K562 (cell line): Measurements from ENCODE around the gene PPP6R3. TPM values are rescaled to one million over a fixed set of nuclear protein-coding genes. Genes with fewer than 3 reads are reported as not detected.

ENCODE experiments used
- ATAC-seq: fragments of 200-7000 bp; cut with Tn5 transposase; 3 replicates; pipeline ENCODE4 v1.9.1; 2020; ENCODE audit warnings: moderate library complexity
- BruUV-seq: library from RNA; stranded (reverse); fragments of 400-500 nt; replicated peaks from 2 replicates; lab custom pipeline; 2021; lab: Mats Ljungman, UMichigan
- CTCF ChIA-PET: fragments of 300-600 bp; formaldehyde crosslinking; extraction: SDS; loops from one replicate; lab custom pipeline; 2021; ENCODE audit warnings: low intra/inter-chr PET ratio; lab: Yijun Ruan, JAX
- POLR2A ChIA-PET: fragments of 300-600, 350-650 bp; sonication (Branson Sonifier 250); formaldehyde crosslinking; extraction: SDS; loops from one replicate; lab custom pipeline; 2021; ENCODE audit warnings: antibody characterized with exemption, inconsistent platforms; lab: Yijun Ruan, JAX
- DNase-seq, 4 experiments: peaks; one replicate each; pipeline versions ENCODE4 v3.0.0 to v3.0.0-alpha.2; 2011 to 2018; ENCODE audit warnings: low spot score in 3 of 4, mixed read lengths in 3 of 4; ENCODE audit errors: extremely low read depth in 1 of 4
- FAIRE-seq: peaks from 2 replicates; lab custom pipeline; 2011; peaks lifted over from hg19 to GRCh38; lab: Jason Lieb, UNC
- H2AFZ ChIP-seq: 2 replicates; pipeline ENCODE4 v1.6.0; 2011; ENCODE audit warnings: low read depth, low read length, control low read depth, inconsistent platforms
- H3K27ac ChIP-seq: fragments of 200-600 bp; 3 replicates; pipeline ENCODE4 v1.8.0; 2011; ENCODE audit warnings: low read depth, mild to moderate bottlenecking, control low read depth, inconsistent platforms, low read length, moderate library complexity, mixed read lengths; ENCODE audit errors: extremely low read depth
- H3K27me3 ChIP-seq, 2 experiments: fragments of 300-600 bp in 1 of 2; 2 replicates in 1 of 2; 3 replicates in 1 of 2; pipeline versions ENCODE4 v1.6.0 to v1.8.0; 2011; ENCODE audit warnings: inconsistent platforms in 2 of 2, low read length in 2 of 2, mild to moderate bottlenecking in 1 of 2, mixed read lengths in 1 of 2, moderate library complexity in 1 of 2; ENCODE audit not compliant: control insufficient read depth in 2 of 2, insufficient read depth in 2 of 2
- H3K36me3 ChIP-seq: fragments of 300-600 bp; 3 replicates; pipeline ENCODE4 v1.8.0; 2011; ENCODE audit warnings: mild to moderate bottlenecking, low read length, inconsistent platforms; ENCODE audit not compliant: control insufficient read depth, insufficient read depth
- H3K4me1 ChIP-seq, 2 experiments: fragments of 200-600 bp in 1 of 2; replicated peaks in 1 of 2; 2 replicates in 1 of 2; 3 replicates in 1 of 2; pipeline versions ENCODE4 v1.5.1 to v1.8.0; 2011; ENCODE audit warnings: inconsistent platforms in 2 of 2, low read length in 2 of 2, mild to moderate bottlenecking in 1 of 2, mixed read lengths in 1 of 2, moderate library complexity in 1 of 2; ENCODE audit not compliant: control insufficient read depth in 2 of 2, insufficient read depth in 2 of 2
- H3K4me2 ChIP-seq: 2 replicates; pipeline ENCODE4 v1.6.1; 2011; ENCODE audit warnings: low read length, control low read depth, inconsistent platforms, mixed read lengths; ENCODE audit not compliant: insufficient read depth
- H3K4me3 ChIP-seq: fragments of 200-600 bp; sonication (generic), shearing (Covaris generic); 2 replicates; pipeline ENCODE4 v1.5.1; 2016; ENCODE audit warnings: control low read depth, inconsistent platforms
- H3K79me2 ChIP-seq: fragments of 200-600 bp; 3 replicates; pipeline ENCODE4 v1.8.0; 2011; ENCODE audit warnings: low read length, inconsistent platforms; ENCODE audit not compliant: control insufficient read depth, insufficient read depth
- H3K9ac ChIP-seq, 2 experiments: 2 replicates each; pipeline versions ENCODE4 v1.6.0 to v1.6.1; 2011; ENCODE audit warnings: low read depth in 2 of 2, low read length in 2 of 2, control low read depth in 1 of 2, inconsistent platforms in 1 of 2, mild to moderate bottlenecking in 1 of 2, mixed read lengths in 1 of 2; ENCODE audit not compliant: insufficient read depth in 1 of 2
- H3K9me1 ChIP-seq: one replicate; pipeline ENCODE4 v1.6.0; 2011; ENCODE audit warnings: inconsistent platforms, mild to moderate bottlenecking, low read length, moderate library complexity; ENCODE audit not compliant: control insufficient read depth, insufficient read depth
- H3K9me3 ChIP-seq: replicated peaks from 2 replicates; pipeline ENCODE4 v1.5.1; 2011; ENCODE audit warnings: low read depth, low read length, inconsistent platforms; ENCODE audit not compliant: control insufficient read depth, insufficient read depth
- H4K20me1 ChIP-seq: replicated peaks from 2 replicates; pipeline ENCODE4 v1.6.1; 2011; ENCODE audit warnings: low read length, inconsistent platforms, mixed read lengths; ENCODE audit not compliant: control insufficient read depth, insufficient read depth
- CHD4 ChIP-seq: fragments of 200-600 bp; sonication (generic); IDR thresholded peaks from 3 replicates; pipeline ENCODE4 v1.6.1; 2012; ENCODE audit warnings: low read depth, mild to moderate bottlenecking, mixed read lengths, low read length, inconsistent platforms; ENCODE audit not compliant: insufficient read depth, insufficient replicate concordance, poor library complexity, severe bottlenecking
- CREB5 ChIP-seq: fragments of 250-450 bp; sonication (Bioruptor Pico); IDR thresholded peaks from 2 replicates; pipeline ENCODE4 v1.5.0; 2020; ENCODE audit warnings: mild to moderate bottlenecking
- GTF2F1 ChIP-seq: IDR thresholded peaks from 2 replicates; pipeline ENCODE4 v1.6.1; 2011; ENCODE audit warnings: low read depth, low read length, improper control_type of control experiment
- HOMEZ ChIP-seq: fragments of 250-450 bp; sonication (Bioruptor Pico); IDR thresholded peaks from 2 replicates; pipeline ENCODE4 v1.4.0; 2020; ENCODE audit warnings: mild to moderate bottlenecking, moderate library complexity
- PHF21A ChIP-seq: fragments of 450-650 bp; IDR thresholded peaks from 2 replicates; pipeline ENCODE4 v1.6.1; 2017; ENCODE audit warnings: low read depth, borderline replicate concordance
- RAD21 ChIP-seq, 2 experiments: fragments of 250-450 bp in 1 of 2; fragments of 450-650 bp in 1 of 2; sonication (Bioruptor Pico) in 1 of 2; formaldehyde crosslinking in 1 of 2; IDR thresholded peaks in 1 of 2; conservative IDR thresholded peaks in 1 of 2; 2 replicates each; pipeline versions ENCODE4 v1.4.0 to v1.8.0; 2020 to 2022; ENCODE audit warnings: mild to moderate bottlenecking in 2 of 2, moderate library complexity in 1 of 2
- SLC30A9 ChIP-seq: fragments of 250-450 bp; sonication (Bioruptor Pico); IDR thresholded peaks from 2 replicates; pipeline ENCODE4 v1.8.0; 2022; ENCODE audit warnings: mild to moderate bottlenecking, moderate library complexity
- ZNF79 ChIP-seq: fragments of 250-450 bp; sonication (Bioruptor Pico); IDR thresholded peaks from 2 replicates; pipeline ENCODE4 v1.4.0; 2020; ENCODE audit warnings: low read depth, mild to moderate bottlenecking, moderate library complexity
- WGBS: fragments of 100-300 bp; shearing (Covaris generic); methylation state at CpG from one replicate; pipeline ENCODE4 v1.1.6; 2016; ENCODE audit warnings: low coverage, mixed read lengths; ENCODE audit not compliant: insufficient coverage; ENCODE audit errors: missing lambda C conversion rate; 5-methylcytosine and 5-hydroxymethylcytosine counted together
- in situ Hi-C: fragments of 300-500 bp; cut with MboI; formaldehyde crosslinking; loops from 4 replicates; pipeline ENCODE4 v1.15.0; 2018; ENCODE audit warnings: inconsistent platforms, mixed read lengths
- intact Hi-C: fragments of 100-400 bp; cut with micrococcal nuclease; formaldehyde crosslinking; loops from 2 replicates; pipeline ENCODE4 v1.14.2; 2022
- polyA plus RNA-seq, 8 experiments: library from polyadenylated mRNA; depleted of rRNA in 4 of 8; stranded (reverse) in 5 of 8; unstranded in 3 of 8; fragments of >200 nt; fragmentation: Nextera tagmentation in 2 of 8; fragmentation: Illumina TruSeq in 1 of 8; extraction: Ambion mirVana in 2 of 8; extraction: Trizol in 1 of 8; gene quantifications; 2 replicates each; pipeline versions ENCODE4 v1.2.1 to v1.2.3, GENCODE V29; 2011 to 2014; ENCODE audit warnings: inconsistent platforms in 1 of 8, missing spikeins in 1 of 8
- total RNA-seq, 7 experiments: library from RNA; depleted of rRNA in 6 of 7; stranded (reverse); fragments of >200 nt in 6 of 7; fragmentation: Illumina TruSeq in 2 of 7; extraction: Trizol in 2 of 7; gene quantifications; 2 replicates each; pipeline versions ENCODE4 v1.2.1 to v1.2.3, GENCODE V29; 2011 to 2021; ENCODE audit warnings: low replicate concordance in 1 of 7

The PPP6R3 gene
- total and polyA plus RNA-seq, 9 of the 15 experiments (the other 6 are each of a cell fraction or from before 2014, with no cell fraction given) = 20.3 to 117 (median 80.6) TPM

- peak; percentile 40 for FAIRE-seq
Measured at GRCh38 chr11:68420171-68420570, 40.4 kb upstream of the PPP6R3 start.

DNA sequence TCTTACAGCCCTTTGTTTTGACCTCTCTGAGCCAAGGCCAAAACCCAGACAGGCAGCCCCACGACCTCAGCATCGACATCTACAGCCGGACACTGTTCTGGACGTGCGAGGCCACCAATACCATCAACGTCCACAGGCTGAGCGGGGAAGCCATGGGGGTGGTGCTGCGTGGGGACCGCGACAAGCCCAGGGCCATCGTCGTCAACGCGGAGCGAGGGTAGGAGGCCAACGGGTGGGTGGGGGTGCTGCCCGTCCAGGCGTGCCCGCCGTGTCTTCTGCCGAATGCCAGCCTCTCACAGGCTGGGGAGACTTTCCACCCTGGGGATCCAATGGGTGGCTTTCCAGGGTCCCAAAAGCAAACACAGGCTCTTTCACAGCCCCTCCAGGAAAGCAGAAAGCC is 37.1 kb upstream of the PPP6R3 start:
- no peak for FAIRE-seq

More at GRCh38 chr11:68420171-68420570, 40.4 kb upstream of the PPP6R3 start:
- no peak for TF ChIP-seq GTF2F1
- TF ChIP-seq PHF21A = no peak
- no peak for TF ChIP-seq SLC30A9 (CRISPR knock-in tag)
- Histone ChIP-seq H3K9me3 (no peaks in the 10 kb centered on the region), H3K79me2 (no peaks in the 10 kb centered on the region), H3K4me3 (no peak overlapping the region), H3K9me1 (peaks cover 5% of the 10 kb centered on the region), H3K9ac (no peak overlapping the region), H2AFZ (no peak overlapping the region), H3K27me3 (no peaks in the 10 kb centered on the region), H3K27ac (no peak overlapping the region), H3K36me3 (peaks cover 55% of the 10 kb centered on the region), H4K20me1 (no peaks in the 10 kb centered on the region), H3K4me2 (no peak overlapping the region), H3K4me1 (peaks cover 6 to 11% of the 10 kb centered on the region in 2 experiments; a peak in 3 of 5 replicates)
- in situ Hi-C loops (no loop called here), intact Hi-C loops (no loop called here)
- ChIA-PET CTCF (no interaction called here), POLR2A (no interaction called here)
- no TSS peak for BruUV-seq
- 94% methylated on average over 7 of the region's 7 CpGs for WGBS
- ATAC-seq (no peak), DNase-seq (no peak)

More for the DNA sequence above, 37.1 kb upstream of the PPP6R3 start:
- no peak for DNase-seq
- Histone ChIP-seq H3K36me3 (peaks cover 64% of the 10 kb centered on the region), H3K27me3 (no peaks in the 10 kb centered on the region), H3K27ac (no peak overlapping the region), H3K4me1 (peaks cover 6 to 11% of the 10 kb centered on the region in 2 experiments; a peak in 3 of 5 replicates), H3K4me2 (no peak overlapping the region), H3K4me3 (no peak overlapping the region), H2AFZ (no peak overlapping the region), H3K9me3 (no peaks in the 10 kb centered on the region), H3K79me2 (no peaks in the 10 kb centered on the region), H4K20me1 (no peaks in the 10 kb centered on the region), H3K9me1 (peaks cover 5% of the 10 kb centered on the region), H3K9ac (no peak overlapping the region; a peak in 1 of 4 replicates)
- WGBS = 98% methylated on average over 11 of the region's 21 CpGs
- ATAC-seq = no peak
- POLR2A ChIA-PET = interaction anchor here (0.6 to 0.7 kb wide), 2 partner anchors 23 to 123 kb away, joined by 3 to 4 read pairs; no protein-coding TSS in a partner anchor
- no peak for TF ChIP-seq CHD4
- no peak for TF ChIP-seq HOMEZ
- no peak for TF ChIP-seq ZNF79 (CRISPR knock-in tag)
- no peak for TF ChIP-seq CREB5
- no peak for TF ChIP-seq RAD21 (CRISPR knock-in tag; conservative IDR thresholded peaks at IDR 0.05 in 1 of 2, IDR thresholded peaks at IDR 0.05 in 1 of 2)
- intact Hi-C loops = no loop called here
- CTCF ChIA-PET = no interaction called here
- in situ Hi-C loops = no loop called here
- BruUV-seq = no TSS peak
